HCT116 (cell line): ENCODE measurements around the gene NRGN.
"Not testable (repeated sequence)": the region's sequence is repeated elsewhere in the genome, so short reads cannot be mapped to it uniquely, and the experiment has no call there.

Experiments used
- ATF3 ChIP-seq: IDR thresholded peaks from 2 replicates; pipeline ENCODE4 v1.6.1; 2012
- CTCF ChIP-seq, 3 experiments: fragments of 200-600 bp in 1 of 3; sonication (generic) in 1 of 3; IDR thresholded peaks in 2 of 3; conservative IDR thresholded peaks in 1 of 3; 2 replicates each; pipeline ENCODE4 v1.5.1; 2012 to 2017; ENCODE audit warnings: low read depth in 2 of 3, low read length in 2 of 3, antibody characterized with exemption in 1 of 3, borderline replicate concordance in 1 of 3, control low read depth in 1 of 3, mild to moderate bottlenecking in 1 of 3, mixed read lengths in 1 of 3, mixed run types in 1 of 3, moderate library complexity in 1 of 3; ENCODE audit not compliant: insufficient read depth in 1 of 3
- EZH2 ChIP-seq: fragments of 200-600 bp; sonication (generic); IDR thresholded peaks from 2 replicates; pipeline ENCODE4 v1.6.1; 2017; ENCODE audit warnings: antibody characterized with exemption, mixed run types
- EZH2phosphoT487 ChIP-seq: fragments of 200-600 bp; IDR thresholded peaks from 2 replicates; pipeline ENCODE4 v1.6.1; 2018; ENCODE audit warnings: antibody characterized with exemption, borderline replicate concordance
- FOSL1 ChIP-seq: IDR thresholded peaks from 2 replicates; pipeline ENCODE4 v1.6.1; 2012; ENCODE audit warnings: low read depth
- POLR2A ChIP-seq: IDR thresholded peaks from 2 replicates; pipeline ENCODE4 v1.7.0; 2011; ENCODE audit warnings: borderline replicate concordance; ENCODE audit not compliant: insufficient read depth, insufficient read length; ENCODE audit errors: extremely low read depth
- POLR2AphosphoS5 ChIP-seq: IDR thresholded peaks from 2 replicates; pipeline ENCODE4 v1.6.1; 2011; ENCODE audit warnings: mild to moderate bottlenecking, low read depth, low read length, moderate library complexity
- RAD21 ChIP-seq: IDR thresholded peaks from 2 replicates; pipeline ENCODE4 v1.6.1; 2012; ENCODE audit warnings: low read depth, mild to moderate bottlenecking
- REST ChIP-seq: IDR thresholded peaks from 2 replicates; pipeline ENCODE4 v1.6.1; 2012; ENCODE audit warnings: low read depth
- SIN3A ChIP-seq: IDR thresholded peaks from 2 replicates; pipeline ENCODE4 v1.6.1; 2012; ENCODE audit warnings: low read depth
- SRF ChIP-seq: IDR thresholded peaks from 2 replicates; pipeline ENCODE4 v1.6.1; 2012; ENCODE audit warnings: low read depth
- YY1 ChIP-seq: IDR thresholded peaks from 2 replicates; pipeline ENCODE4 v1.6.1; 2011; ENCODE audit warnings: low read length, low read depth, moderate library complexity, mild to moderate bottlenecking; ENCODE audit not compliant: insufficient replicate concordance; ENCODE audit errors: extremely low read depth
- ZBTB33 ChIP-seq: IDR thresholded peaks from 2 replicates; pipeline ENCODE4 v1.6.1; 2011; ENCODE audit warnings: mild to moderate bottlenecking, low read length, moderate library complexity; ENCODE audit not compliant: insufficient replicate concordance; ENCODE audit errors: extremely low read depth

GRCh38 chr11:124770959-124771358 is 31.2 kb downstream of the NRGN start:
- TF ChIP-seq YY1; POLR2A; CTCF (IDR thresholded peaks at IDR 0.05 in 2 of 3, conservative IDR thresholded peaks at IDR 0.05 in 1 of 3; ENCODE audit: borderline replicate concordance in 1 of 3, insufficient read depth in 1 of 3, low read depth in 2 of 3, low read length in 2 of 3); EZH2phosphoT487; ZBTB33; POLR2AphosphoS5; EZH2; RAD21; REST; SRF; ATF3: not testable (repeated sequence)
- TF ChIP-seq SIN3A (peak; percentile 7; the same call in 1 of the 2 replicates), FOSL1 (peak; percentile 75)
